Testis (tissue), 2 donors: ENCODE measurements around the gene PKP2.

Experiments used
- CTCF ChIP-seq, 3 experiments: fragments of 450-650 bp in 2 of 3; fragments of 200-600 bp in 1 of 3; sonication (generic) in 1 of 3; IDR thresholded peaks; one replicate each; pipeline ENCODE4 v1.5.1; 2016 to 2019; ENCODE audit warnings: antibody characterized with exemption in 3 of 3, mild to moderate bottlenecking in 2 of 3, moderate library complexity in 1 of 3
- POLR2A ChIP-seq: fragments of 450-650 bp; IDR thresholded peaks from one replicate; pipeline ENCODE4 v1.6.1; 2017; ENCODE audit warnings: antibody characterized with exemption, mild to moderate bottlenecking, moderate library complexity

DNA sequence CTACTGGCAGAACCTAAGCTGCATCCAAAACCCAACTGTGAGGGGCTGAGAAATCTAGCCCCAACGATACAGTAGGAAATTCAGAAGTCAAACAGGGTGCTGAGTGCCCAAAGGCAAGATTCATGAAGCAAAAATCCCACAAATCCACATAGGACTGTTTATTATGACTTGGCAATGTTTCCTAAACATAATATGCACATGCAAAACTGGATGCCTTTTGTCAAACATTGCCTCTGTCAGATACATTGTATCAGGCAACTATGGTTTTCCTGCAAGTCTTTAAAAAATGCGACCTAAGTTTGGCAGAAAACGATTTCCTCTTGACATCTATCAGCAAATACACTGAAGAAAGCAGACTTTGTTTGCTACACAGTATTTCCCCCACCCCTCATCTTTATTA lies 113.5 kb downstream of the PKP2 start:
- TF ChIP-seq CTCF (IDR thresholded peaks at IDR 0.05) (no peak), POLR2A (no peak)
